AG04450 (cell line): ENCODE measurements around the gene PRKCH. TPM values are rescaled to one million over a fixed set of nuclear protein-coding genes. Genes with fewer than 3 reads are reported as not detected.

Source experiments
- CTCF ChIA-PET: fragments of 300-600, 350-600 bp; formaldehyde crosslinking; extraction: SDS; loops from one replicate; lab custom pipeline; 2022; ENCODE audit warnings: antibody characterized with exemption, inconsistent platforms; lab: Charles Lee
- POLR2A ChIA-PET: fragments of 350-600 bp; formaldehyde crosslinking; extraction: SDS; loops from one replicate; lab custom pipeline; 2021; ENCODE audit warnings: antibody characterized with exemption, inconsistent platforms; lab: Yijun Ruan, JAX
- DNase-seq: peaks from one replicate; pipeline ENCODE4 v3.0.0-alpha.2; 2011; ENCODE audit warnings: low read depth, low spot score
- H3K27ac ChIP-seq: one replicate; pipeline ENCODE4 v1.5.1; 2012; ENCODE audit warnings: low read depth, low read length, control low read depth
- H3K27me3 ChIP-seq: one replicate; pipeline ENCODE4 v1.6.0; 2012; ENCODE audit warnings: low read length; ENCODE audit not compliant: control insufficient read depth, insufficient read depth
- H3K4me3 ChIP-seq: 2 replicates; pipeline ENCODE4 v1.5.1; 2011; ENCODE audit warnings: mild to moderate bottlenecking, low read depth, low read length, control low read depth
- H3K9me3 ChIP-seq: 2 replicates; pipeline ENCODE4 v1.5.1; 2012; ENCODE audit warnings: low read length; ENCODE audit not compliant: control insufficient read depth, insufficient read depth
- polyA minus RNA-seq: library from RNA; depleted of rRNA, polyadenylated mRNA; stranded (reverse); fragments of >200 nt; gene quantifications from 2 replicates; pipeline ENCODE4 v1.2.3, GENCODE V29; 2011; rRNA and poly(A)+ RNA removed
- polyA plus RNA-seq: library from polyadenylated mRNA; depleted of rRNA; stranded (reverse); fragments of >200 nt; gene quantifications from 2 replicates; pipeline ENCODE4 v1.2.3, GENCODE V29; 2011; rRNA removed
- TF ChIP-seq, protein P1 (sequence below): IDR thresholded peaks from 2 replicates; pipeline ENCODE4 v1.5.1; 2011; ENCODE audit warnings: low read depth, low read length, control low read depth, inconsistent platforms

Gene PRKCH
- polyA plus RNA-seq (1.0 and 1.6 TPM in 2 replicates), polyA minus RNA-seq (1.0 and 1.7 TPM in 2 replicates)

DNA sequence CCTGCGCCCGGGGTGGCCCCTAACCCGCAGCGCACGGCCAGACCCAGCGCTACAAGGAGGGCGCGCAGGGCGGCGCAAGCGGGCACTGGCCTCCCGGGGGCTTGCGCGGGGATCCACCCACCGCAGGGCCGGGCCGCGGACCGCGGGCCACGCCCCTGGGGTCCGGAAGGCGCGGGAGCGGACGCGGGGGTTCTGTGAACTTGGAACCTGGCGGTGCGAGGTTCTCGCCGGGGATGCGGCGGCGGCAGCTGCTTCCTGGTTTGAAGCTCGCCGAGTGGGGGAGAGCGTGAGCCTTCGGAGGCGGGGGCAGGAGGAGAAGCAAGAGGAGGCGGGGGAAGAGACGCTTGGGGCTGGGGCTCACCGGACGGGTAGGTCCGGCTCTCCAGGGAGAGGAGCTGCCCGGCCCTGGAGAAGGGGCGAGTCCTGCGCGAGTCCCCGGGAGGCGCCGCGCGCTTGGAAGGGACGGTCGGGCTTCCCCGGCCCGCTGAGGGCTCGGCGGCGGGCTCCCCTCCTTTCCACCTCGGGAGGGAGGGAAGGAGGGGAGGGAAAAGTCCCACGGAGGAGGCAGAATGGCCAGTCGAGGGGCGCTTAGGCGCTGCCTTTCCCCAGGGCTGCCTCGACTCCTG is at the start of gene PRKCH:
PRKCH (plus strand) TSS at position 195 of the 626 bp plus-strand sequence. CDS start 523 bp downstream, outside the sequence.
- H3K27ac ChIP-seq = no peak within 1 kb of the TSS
- peaks cover 3% of the 10 kb centered on the region; the same call in 1 of the 2 replicates for H3K9me3 ChIP-seq
- POLR2A ChIA-PET = no interaction called here
- peaks cover 43% of the 10 kb centered on the region for H3K27me3 ChIP-seq
- no peak for DNase-seq
- H3K4me3 ChIP-seq = peak within 1 kb of the TSS; percentile 52
- CTCF ChIA-PET = no interaction called here
- TF ChIP-seq, protein P1, sequence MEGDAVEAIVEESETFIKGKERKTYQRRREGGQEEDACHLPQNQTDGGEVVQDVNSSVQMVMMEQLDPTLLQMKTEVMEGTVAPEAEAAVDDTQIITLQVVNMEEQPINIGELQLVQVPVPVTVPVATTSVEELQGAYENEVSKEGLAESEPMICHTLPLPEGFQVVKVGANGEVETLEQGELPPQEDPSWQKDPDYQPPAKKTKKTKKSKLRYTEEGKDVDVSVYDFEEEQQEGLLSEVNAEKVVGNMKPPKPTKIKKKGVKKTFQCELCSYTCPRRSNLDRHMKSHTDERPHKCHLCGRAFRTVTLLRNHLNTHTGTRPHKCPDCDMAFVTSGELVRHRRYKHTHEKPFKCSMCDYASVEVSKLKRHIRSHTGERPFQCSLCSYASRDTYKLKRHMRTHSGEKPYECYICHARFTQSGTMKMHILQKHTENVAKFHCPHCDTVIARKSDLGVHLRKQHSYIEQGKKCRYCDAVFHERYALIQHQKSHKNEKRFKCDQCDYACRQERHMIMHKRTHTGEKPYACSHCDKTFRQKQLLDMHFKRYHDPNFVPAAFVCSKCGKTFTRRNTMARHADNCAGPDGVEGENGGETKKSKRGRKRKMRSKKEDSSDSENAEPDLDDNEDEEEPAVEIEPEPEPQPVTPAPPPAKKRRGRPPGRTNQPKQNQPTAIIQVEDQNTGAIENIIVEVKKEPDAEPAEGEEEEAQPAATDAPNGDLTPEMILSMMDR = 0 out of 2 replicates have a peak, but pooled peaks have one; percentile 4

DNA sequence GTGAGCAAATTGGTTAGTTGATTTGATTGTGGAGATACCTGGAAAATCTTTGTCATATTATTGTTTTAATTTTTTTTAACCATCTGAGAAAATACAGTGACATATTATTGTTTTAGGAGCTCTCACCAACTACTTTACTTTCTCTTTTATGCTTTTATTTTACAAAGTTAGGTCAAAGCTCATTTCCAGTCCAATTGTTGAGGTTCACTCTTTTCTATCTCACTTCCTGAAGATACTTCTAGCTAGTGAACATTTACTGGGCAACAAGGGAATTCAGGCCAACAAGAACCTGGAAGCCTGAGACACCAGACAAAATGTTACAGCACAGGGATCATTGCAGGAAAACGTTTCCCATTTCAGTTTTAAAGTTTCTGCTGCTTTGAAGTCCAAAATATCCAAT is 44.1 kb upstream of the PRKCH start:
- POLR2A ChIA-PET = no interaction called here
- Histone ChIP-seq H3K4me3 (no peak overlapping the region), H3K27ac (no peak overlapping the region), H3K9me3 (peaks cover 7% of the 10 kb centered on the region; the same call in 1 of the 2 replicates), H3K27me3 (peaks cover 16% of the 10 kb centered on the region)
- TF ChIP-seq, protein P1 = no peak
- no peak for DNase-seq
- CTCF ChIA-PET = interaction anchor here (1.0 to 1.6 kb wide), 2 partner anchors 8 to 927 kb away, joined by 3 to 7 read pairs; no protein-coding TSS in a partner anchor

DNA sequence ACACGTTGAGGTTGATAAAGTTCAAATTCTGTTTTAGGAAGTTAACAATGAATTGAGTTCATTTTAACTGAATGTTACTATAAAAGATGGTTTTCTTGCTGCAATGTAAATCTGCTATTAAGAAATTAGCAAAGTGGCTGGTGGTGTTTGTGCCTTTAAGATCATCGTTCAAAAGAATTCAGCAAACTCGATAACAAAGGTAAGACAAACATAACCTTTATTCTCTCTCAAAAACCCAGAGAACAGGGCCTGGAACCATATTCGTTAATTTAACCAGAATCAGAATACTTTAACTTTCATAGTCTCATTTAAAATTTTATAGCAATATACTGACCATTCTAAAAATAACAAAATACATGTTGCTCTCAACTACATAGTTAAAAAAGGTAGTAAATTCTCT is 43.6 kb upstream of the PRKCH start:
- H3K4me3 ChIP-seq = no peak overlapping the region
- H3K9me3 ChIP-seq = peaks cover 7% of the 10 kb centered on the region; the same call in 1 of the 2 replicates
- H3K27ac ChIP-seq = no peak overlapping the region
- DNase-seq = no peak
- peaks cover 16% of the 10 kb centered on the region for H3K27me3 ChIP-seq
- ChIA-PET CTCF (interaction anchor here (1.0 kb wide), 1 partner anchor 927 kb away, joined by 3 read pairs; no protein-coding TSS in a partner anchor), POLR2A (no interaction called here)
- TF ChIP-seq, protein P1 = no peak

DNA sequence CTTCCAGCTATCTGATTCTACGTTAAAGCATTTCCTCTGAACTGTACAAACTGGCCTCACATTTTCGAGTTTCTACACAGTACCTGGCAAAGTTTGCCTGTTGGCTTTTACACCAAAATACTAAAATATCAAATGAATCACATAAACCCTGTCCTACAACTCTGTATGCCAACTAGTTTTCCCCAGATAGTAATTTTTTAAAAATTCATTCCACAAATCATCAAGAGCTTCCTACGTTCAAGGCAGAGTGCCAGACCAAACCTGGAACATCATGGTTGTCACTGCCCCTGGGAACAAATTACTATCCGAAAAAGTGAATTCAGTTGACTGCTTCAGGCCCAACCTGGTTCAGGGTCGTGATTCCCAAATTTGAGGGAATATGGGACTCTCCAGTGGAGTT is 42.3 kb upstream of the PRKCH start:
- TF ChIP-seq, protein P1 = no peak
- DNase-seq = no peak
- ChIA-PET CTCF (interaction anchor here (7.8 kb wide), 1 partner anchor 12 kb away, joined by 61 read pairs; no protein-coding TSS in a partner anchor), POLR2A (no interaction called here)
- Histone ChIP-seq H3K27me3 (peaks cover 16% of the 10 kb centered on the region), H3K27ac (no peak overlapping the region), H3K4me3 (no peak overlapping the region), H3K9me3 (peaks cover 7% of the 10 kb centered on the region; the same call in 1 of the 2 replicates)

DNA sequence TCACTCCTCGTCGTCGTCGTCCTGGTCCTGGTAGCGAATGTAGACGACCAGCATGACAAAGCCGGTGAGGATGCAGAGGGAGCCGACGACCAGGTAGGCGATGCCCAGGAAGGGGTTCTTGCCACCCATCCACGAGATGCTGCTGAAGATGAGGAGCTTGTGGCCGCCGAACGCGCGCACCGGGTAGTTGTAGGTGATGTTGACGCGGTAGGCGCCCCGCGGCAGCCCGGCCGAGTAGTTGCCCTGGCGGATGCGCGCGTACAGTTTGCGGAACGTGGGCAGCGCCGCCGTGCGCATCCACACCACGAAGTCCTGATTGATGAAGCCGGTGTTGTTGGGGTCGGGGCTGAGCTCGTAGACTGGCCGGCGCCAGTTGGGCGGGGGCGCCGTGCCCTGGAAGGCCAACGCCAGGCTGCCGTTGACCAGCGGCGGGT is 41.3 kb upstream of the PRKCH start:
- Histone ChIP-seq H3K27me3 (peaks cover 16% of the 10 kb centered on the region), H3K4me3 (peak overlapping the region; percentile 50), H3K27ac (no peak overlapping the region), H3K9me3 (peaks cover 7% of the 10 kb centered on the region; the same call in 1 of the 2 replicates)
- TF ChIP-seq, protein P1 = no peak
- ChIA-PET CTCF (interaction anchor here (0.8 to 7.8 kb wide), 5 partner anchors 13 to 930 kb away, joined by 3 to 61 read pairs (median 3); no protein-coding TSS in a partner anchor), POLR2A (no interaction called here)
- DNase-seq = no peak
